GM12891 (cell line): ENCODE data around the gene FAM89B.

Experiments used
- DNase-seq: peaks from one replicate; pipeline ENCODE4 v3.0.0; 2011; ENCODE audit warnings: low spot score; ENCODE audit not compliant: insufficient read length
- FAIRE-seq: peaks from 2 replicates; lab custom pipeline; 2011; peaks lifted over from hg19 to GRCh38; lab: Jason Lieb, UNC
- PAX5 ChIP-seq: IDR thresholded peaks from 2 replicates; pipeline ENCODE4 v1.6.1; 2011; ENCODE audit warnings: low read length, moderate library complexity, mild to moderate bottlenecking; ENCODE audit not compliant: insufficient read depth, severe bottlenecking
- POLR2A ChIP-seq: IDR thresholded peaks from 2 replicates; pipeline ENCODE4 v1.6.1; 2011; ENCODE audit warnings: low read depth, low read length, control low read depth
- POLR2AphosphoS5 ChIP-seq: IDR thresholded peaks from 2 replicates; pipeline ENCODE4 v1.6.1; 2011; ENCODE audit warnings: low read depth, low read length, control low read depth
- POU2F2 ChIP-seq: IDR thresholded peaks from 2 replicates; pipeline ENCODE4 v1.6.1; 2011; ENCODE audit warnings: low read depth, mild to moderate bottlenecking, control low read depth, low read length, moderate library complexity
- SPI1 ChIP-seq: IDR thresholded peaks from 2 replicates; pipeline ENCODE4 v1.6.1; 2011; ENCODE audit warnings: low read depth, low read length, control low read depth
- TAF1 ChIP-seq: IDR thresholded peaks from 2 replicates; pipeline ENCODE4 v1.6.1; 2011; ENCODE audit warnings: low read depth, low read length, control low read depth

FAM89B gene

DNA sequence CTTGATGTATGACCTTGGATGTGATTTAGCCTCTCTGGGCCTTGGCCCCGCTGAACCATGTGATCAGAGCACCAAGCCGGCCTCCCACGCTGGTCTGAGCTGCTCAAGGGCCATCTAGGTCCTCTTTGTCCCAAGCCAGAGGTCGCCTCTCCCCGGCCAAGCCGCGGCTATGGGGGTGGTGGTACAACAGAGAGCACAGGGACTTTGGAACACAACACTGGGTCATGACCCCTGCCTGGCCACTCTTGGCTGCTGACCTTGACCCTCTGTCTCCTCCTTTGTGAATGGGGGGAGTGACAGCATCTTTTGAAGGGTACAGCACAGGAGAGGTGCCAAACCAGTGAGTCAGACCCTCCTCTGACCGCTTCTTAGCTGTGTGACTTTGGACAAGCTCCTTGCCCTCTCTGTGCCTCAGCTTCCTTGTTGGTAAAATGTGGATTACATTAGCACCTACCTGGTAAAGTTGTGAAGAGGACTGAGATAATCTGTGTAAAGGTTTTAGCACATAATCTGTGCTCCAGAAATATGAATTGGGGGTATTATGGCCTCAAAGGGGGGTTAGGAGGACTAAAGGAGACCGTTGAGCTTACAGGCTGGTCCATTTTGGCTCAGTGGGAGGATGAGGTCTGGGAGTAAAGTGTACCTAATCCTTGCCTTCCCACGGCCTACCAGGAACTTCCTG lies 42.7 kb upstream of the FAM89B start:
- FAIRE-seq (no peak), DNase-seq (peak; percentile 2)
- TF ChIP-seq PAX5 (no peak), SPI1 (no peak), POLR2A (no peak), POLR2AphosphoS5 (no peak), POU2F2 (no peak), TAF1 (no peak)

DNA sequence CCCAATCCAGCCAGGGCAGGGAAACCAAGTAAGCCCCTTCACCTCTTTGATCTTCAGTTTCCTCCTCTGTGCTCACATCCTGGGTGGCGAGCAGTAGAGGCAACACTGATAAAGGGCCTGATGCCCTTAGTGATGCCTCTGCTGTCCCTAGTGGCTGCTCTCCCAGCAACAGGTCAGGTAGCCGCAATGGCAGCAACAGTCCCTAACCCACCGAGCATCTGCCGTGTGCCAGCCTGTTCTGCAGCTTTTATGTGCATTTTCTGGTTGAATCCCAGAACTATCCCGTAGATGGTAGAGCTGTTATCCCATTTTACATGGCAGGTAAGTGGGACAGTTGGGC lies 42.2 kb upstream of the FAM89B start:
- DNase-seq (no peak), FAIRE-seq (peak; percentile 28)
- TF ChIP-seq POLR2A, result no peak

DNA sequence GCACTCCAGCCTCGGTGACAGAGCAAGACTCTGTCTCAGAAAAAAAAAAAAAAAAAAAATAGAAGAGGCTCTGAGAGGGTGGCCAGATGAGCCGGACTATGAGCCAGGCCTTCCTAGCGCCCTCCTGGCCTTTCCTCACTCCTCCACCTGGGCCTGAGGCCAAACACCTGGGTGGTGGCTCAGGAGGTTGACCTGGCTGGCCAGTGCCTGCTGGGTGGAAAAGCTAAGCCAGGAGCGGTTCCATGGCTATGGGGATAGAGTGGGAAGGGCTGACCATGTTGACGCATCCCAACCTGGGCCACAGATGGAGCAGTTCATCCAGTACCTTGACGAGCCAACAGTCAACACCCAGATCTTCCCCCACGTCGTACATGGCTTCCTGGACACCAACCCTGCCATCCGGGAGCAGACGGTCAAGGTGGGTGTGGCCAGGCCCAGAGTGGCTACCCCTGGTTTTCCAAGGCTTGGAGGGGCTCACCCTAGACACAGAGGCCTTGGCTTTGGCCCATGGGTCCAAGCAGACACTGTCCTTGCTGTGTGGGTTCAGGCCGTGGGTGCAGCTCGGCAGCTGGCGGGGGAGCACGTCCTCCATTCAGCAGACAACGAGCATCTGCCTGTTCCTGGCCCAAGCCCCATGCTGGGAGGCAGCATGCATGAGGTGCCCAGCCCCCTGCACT lies 39.8 kb upstream of the FAM89B start:
- FAIRE-seq (no peak), DNase-seq (no peak)
- TF ChIP-seq POLR2AphosphoS5 (no peak), POU2F2 (no peak), TAF1 (no peak), SPI1 (no peak), PAX5 (no peak), POLR2A (no peak)

DNA sequence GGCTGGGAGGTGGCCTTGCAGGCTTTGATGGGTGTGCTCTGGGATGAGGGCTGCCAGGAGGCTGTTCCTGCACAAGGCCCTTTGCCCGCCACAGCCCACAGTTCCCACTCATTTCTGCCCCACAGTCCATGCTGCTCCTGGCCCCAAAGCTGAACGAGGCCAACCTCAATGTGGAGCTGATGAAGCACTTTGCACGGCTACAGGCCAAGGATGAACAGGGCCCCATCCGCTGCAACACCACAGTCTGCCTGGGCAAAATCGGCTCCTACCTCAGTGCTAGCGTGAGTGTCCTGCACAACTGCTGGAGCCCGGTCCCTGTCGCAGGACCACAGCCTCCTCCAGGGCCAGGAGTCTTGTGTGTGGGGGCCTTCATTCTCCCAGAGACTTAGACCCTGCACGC lies 37.2 kb upstream of the FAM89B start:
- FAIRE-seq (no peak), DNase-seq (no peak)
- TF ChIP-seq POLR2A (no peak), TAF1 (no peak), POU2F2 (no peak), SPI1 (no peak)

DNA sequence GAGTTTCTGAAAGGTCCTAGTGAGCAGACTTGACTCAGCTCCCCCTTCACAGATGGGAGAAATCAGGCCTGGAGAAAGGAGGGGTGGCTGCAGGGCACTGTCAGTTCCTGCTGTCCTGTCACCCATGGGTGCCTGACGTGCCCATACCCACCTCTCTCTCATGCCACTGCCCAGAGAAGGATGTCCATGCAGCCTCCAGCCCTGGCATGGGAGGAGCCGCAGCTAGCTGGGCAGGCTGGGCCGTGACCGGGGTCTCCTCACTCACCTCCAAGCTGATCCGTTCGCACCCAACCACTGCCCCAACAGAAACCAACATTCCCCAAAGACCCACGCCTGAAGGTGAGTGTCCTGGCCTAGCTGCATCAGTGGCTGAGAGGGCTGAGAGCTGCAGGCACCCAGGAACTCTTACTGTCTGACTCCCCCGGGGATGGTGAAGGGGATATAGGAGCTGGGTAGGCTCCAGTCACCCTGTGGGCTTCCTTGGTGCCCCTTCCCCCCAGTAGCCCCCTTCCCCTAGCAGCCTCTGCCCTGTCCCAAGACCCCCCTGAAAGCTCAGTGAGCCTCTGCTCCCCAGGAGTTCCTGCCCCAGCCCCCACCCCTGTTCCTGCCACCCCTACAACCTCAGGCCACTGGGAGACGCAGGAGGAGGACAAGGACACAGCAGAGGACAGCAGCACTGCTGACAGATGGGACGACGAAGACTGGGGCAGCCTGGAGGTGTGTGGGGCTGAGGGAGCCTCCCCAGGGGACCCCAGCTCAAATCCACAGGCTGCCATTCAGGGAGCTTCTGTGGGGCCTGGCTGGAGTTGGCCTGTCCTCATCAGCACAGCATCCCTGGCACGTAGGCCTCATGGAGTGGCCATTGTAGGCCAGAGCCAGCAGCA lies 35.7 kb upstream of the FAM89B start:
- FAIRE-seq, result no peak
- no peak for DNase-seq
- no peak for TF ChIP-seq POLR2A
- TF ChIP-seq POU2F2, result no peak
- TF ChIP-seq POLR2AphosphoS5, result no peak
- no peak for TF ChIP-seq TAF1
- TF ChIP-seq PAX5, result no peak
- TF ChIP-seq SPI1, result no peak

DNA sequence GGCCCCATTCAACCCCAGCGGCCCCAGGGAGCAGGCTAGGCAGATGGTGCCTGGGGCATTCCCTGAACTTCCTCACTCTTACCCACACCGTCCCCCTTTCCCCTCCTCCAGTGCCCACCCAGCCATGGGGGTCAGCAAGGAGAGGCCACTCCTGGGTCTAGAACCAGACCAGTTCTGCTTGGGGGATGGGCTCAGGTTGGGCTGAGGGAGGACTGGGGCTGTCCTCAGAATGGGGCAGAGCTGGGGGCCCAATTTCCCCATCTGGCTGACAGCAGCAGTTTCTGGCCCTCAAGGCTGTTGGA lies 35.1 kb upstream of the FAM89B start:
- DNase-seq (no peak), FAIRE-seq (no peak)
- no peak for TF ChIP-seq SPI1
- no peak for TF ChIP-seq TAF1
- no peak for TF ChIP-seq POU2F2
- TF ChIP-seq POLR2A, result no peak
- TF ChIP-seq PAX5, result no peak
- no peak for TF ChIP-seq POLR2AphosphoS5

DNA sequence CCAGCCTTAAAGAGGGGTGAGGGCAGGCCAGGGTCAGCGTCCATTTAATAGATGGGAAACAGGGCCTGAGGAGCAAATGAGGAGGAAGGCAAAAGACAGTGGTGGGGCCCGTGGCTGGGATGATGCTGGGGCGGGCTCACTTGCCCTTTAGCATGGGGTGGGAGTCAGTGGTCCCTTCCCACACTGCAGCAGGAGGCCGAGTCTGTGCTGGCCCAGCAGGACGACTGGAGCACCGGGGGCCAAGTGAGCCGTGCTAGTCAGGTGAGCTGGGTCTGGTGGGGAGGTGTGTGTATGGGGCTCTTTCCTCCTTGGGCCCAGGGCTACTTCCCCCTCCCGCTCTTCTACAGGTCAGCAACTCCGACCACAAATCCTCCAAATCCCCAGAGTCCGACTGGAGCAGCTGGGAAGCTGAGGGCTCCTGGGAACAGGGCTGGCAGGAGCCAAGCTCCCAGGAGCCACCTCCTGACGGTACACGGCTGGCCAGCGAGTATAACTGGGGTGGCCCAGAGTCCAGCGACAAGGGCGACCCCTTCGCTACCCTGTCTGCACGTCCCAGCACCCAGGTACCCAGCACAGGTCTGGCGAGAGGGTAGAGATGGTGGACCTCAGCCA lies 34.6 kb upstream of the FAM89B start:
- TF ChIP-seq TAF1 (no peak), PAX5 (no peak), POLR2A (no peak), POLR2AphosphoS5 (no peak), SPI1 (no peak), POU2F2 (no peak)
- no peak for FAIRE-seq

DNA sequence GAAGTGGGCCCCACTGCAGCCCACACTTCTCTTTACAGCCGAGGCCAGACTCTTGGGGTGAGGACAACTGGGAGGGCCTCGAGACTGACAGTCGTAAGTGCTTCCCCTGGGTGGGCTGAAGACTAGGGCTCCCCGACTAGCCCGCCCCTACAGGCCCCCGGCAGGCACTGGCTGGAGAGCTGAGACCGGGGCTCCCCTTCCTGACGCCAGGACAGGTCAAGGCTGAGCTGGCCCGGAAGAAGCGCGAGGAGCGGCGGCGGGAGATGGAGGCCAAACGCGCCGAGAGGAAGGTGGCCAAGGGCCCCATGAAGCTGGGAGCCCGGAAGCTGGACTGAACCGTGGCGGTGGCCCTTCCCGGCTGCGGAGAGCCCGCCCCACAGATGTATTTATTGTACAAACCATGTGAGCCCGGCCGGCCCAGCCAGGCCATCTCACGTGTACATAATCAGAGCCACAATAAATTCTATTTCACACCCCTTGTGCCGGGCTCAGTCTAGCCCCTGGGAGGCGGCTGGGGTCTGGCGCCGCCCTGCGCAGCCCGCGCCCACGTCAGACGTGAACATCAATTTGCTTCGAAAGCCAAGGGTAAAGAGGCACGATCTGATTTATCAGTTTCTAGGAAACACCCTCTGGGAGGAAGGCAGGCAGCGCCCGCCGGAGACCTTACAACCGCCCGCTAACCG lies 34.0 kb upstream of the FAM89B start:
- TF ChIP-seq POU2F2 (no peak), POLR2A (no peak), SPI1 (no peak), POLR2AphosphoS5 (no peak), TAF1 (no peak), PAX5 (no peak)
- DNase-seq (no peak), FAIRE-seq (no peak)

More for the DNA sequence above, 34.6 kb upstream of the FAM89B start:
- DNase-seq, result no peak
